HG03095 (cell line): ENCODE data around the gene FAM78A.
"Not testable (repeated sequence)": the region's sequence is repeated elsewhere in the genome, so short reads cannot be mapped to it uniquely, and the experiment has no call there.

Experiments
- ATAC-seq: cut with Tn5 transposase; IDR thresholded peaks from one replicate; pipeline ENCODE4 v1.9.1; 2021; ENCODE audit warnings: moderate library complexity; ENCODE audit not compliant: unreplicated experiment

FAM78A gene

DNA sequence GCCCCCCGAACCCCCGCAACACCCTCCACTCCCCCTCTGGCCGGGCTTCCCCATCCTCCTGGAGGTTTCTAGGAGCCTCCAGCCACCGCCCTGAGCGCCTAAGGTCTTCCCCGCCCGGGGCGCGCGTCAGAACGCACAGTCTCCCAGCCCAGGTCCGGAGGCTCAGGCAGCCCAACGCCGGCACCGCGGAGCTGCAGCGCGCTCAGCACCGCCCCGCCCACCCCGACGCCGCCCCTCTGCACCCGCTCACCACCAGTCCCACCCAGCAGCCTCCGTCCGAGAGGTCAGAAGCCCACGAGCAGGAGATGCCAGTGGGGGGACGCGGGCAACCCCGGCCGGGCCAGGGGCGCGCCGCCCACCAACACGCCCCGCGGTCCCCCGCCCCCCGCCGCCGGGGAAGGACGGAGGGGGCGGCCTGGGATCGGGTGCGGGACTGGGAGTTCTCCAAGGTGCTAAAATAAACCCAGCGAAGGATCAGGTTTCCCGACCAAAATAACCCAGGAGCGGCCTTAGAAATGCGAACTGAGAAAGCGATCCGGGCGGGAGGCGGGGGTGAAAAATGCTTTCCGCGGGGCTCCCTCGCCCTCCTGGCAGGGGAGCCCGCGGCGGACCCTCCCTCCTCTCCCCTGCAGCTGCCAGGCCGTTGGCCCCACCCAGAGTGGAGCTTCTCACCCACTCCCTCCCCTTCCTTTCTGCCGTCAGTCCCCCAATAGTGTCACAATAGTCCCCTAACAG is 6.5 kb upstream of the FAM78A start:
- ATAC-seq: no peak

DNA sequence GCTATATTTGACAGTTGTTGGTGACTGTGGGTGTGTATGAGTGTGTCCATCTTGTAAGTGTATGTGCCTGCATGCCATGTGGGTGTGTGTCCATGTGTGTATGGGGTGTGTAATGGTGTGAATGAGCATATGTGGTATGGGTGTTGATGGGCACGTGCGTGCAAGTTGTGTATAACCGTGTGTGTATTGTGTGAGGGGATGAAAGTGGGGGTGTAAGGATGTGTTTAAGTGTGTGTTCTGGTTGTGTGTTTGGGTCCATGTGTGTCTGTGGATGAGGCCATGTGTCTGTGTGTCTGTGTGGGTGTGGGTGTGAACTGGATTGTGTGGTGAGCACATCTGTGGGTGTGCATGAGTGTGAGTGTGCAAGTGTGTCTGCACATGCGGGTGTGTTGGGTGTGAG is 5.9 kb upstream of the FAM78A start:
- ATAC-seq: no peak

DNA sequence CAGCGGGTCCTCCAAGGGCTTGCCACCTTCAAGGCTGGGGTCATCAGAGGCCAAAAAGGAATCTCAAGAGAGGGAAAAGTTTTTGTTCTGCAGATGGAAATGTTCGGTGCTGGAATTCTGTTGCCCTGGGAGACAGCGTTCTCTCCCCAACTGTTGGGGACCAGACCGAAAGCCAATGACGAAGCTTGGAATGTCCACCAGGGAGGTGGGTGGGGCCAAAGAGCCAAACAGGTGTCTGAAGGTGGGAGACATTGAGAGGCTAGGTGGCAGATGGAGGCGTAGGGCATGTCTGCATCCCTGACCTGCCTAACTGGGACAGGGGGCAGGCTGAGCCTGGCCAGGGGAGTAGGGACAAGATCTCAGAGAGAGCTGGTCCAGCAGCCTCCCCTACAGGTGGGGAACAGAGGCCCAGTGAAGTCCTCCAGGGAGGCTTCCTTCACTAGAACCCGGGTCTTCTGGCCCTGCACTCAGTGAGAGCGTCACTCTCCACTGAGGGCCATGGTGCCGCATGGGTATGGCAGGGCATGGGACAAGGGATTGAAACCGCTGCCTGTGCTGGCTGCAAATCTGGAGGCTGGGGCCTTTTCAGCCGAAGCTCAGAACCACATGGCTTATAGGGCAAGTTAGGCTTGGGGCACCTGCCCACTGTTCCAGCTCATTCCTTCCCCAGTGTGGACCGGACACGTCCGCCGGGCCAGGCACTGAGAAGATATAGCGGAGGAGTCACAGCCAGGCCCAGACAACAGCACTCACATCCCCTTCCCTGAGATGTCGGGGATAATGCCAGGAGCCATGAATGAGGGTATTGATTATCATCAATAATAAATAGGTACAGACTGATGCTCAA is 5.0 kb upstream of the FAM78A start:
- ATAC-seq: no peak

DNA sequence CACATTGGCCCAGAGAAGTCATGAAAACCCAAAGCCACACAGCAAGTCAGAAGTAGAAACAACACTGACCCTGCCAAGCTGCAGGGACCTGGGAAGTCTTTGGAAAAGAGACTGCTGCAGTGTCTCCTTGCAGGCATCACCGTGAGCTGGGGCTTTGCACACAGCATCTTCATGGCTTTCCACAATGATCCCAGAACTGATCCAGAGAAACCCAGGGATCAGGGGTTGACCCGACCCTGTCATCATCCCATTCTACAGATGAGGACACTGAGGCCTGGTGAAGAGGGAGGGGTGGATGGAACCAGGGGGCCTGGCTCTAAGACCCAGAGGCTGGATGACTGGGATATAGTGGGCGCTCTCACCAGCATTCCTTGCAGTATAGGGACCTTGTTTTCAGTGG is 4.3 kb upstream of the FAM78A start:
- no peak for ATAC-seq

DNA sequence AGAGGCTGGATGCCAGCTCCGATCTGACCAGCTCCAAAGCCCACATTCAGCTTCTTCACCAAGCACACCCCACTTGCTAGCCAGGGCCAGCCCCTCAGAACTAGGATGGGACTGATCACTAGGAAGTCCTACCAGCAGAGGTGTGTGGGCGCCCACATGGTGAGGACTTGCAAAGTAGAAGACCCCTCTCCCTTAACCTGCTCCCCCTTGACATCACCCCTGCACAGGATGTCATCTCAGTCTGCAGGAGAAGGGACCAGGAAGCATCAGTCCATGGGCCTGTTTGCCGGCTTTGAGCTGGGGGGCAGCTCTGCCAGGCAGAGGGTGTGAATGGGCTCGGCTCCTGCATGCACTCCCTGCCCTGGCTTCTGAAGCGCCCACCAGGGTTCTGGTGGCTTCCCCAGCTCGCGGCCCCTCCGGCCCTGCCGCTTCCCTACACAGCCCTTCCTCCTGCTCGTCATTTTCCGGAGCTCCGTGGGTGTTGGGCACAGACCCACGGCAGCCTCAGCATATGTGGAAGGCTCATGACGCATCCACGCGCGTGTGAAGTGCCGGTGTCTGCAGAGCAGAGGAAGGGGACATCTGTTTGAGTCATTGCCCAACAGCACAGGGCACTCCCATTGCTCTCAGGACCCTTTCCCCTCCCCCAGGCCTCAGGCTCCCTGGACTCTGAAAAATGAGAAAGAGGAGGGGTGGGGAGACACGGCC is 3.7 kb upstream of the FAM78A start:
- no peak for ATAC-seq

DNA sequence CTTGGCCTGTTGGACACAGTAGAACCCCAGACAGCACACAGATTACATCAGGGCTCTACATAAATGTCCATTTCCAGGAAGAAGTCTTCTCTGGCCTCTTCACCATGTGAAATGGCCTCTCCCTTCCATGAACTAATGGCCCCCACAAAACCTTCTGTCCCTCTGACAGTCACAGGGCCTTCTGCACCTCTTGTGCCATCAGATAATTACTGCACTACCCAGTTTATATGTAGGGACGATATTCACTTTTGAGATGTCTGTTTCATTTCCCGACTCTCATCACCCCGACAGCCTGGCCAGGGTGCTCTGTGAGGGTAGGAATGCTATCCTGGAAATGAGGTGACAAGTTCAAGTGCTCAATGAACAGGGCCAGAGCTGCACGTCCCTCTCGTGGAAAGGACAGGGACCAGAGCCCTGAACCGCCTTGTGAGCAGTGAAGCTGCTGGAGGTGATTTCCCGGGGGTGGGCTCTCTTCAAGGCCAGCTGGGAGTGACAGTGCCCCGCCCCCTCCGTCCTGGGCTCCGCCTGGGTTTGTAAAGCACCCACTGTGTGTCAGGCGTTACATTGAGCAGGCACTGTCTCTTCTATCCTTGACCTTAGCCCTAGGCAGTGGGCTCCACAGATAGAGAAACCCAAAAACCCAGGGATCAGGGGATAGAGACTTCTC is 3.0 kb upstream of the FAM78A start:
- no peak for ATAC-seq

DNA sequence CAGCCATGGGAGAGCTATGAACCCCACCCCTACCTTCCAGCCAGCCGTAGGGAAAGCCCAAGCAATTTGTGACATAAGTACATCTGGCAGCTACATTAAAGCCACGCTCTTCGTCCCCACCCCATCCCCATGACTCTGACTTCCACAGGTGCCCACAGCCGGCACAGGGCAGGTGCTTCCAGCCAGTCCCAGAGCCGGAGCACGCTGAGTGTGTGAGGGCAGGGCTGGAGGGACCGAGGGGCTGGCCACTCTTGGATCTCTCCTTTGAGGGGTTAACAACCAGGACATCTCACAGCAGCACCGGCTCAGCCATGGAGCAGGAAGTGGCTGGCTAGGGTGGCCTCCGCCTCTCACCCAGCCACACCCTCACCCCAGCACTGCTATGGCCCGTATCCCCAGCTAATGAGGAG is 2.4 kb upstream of the FAM78A start:
- ATAC-seq: no peak

DNA sequence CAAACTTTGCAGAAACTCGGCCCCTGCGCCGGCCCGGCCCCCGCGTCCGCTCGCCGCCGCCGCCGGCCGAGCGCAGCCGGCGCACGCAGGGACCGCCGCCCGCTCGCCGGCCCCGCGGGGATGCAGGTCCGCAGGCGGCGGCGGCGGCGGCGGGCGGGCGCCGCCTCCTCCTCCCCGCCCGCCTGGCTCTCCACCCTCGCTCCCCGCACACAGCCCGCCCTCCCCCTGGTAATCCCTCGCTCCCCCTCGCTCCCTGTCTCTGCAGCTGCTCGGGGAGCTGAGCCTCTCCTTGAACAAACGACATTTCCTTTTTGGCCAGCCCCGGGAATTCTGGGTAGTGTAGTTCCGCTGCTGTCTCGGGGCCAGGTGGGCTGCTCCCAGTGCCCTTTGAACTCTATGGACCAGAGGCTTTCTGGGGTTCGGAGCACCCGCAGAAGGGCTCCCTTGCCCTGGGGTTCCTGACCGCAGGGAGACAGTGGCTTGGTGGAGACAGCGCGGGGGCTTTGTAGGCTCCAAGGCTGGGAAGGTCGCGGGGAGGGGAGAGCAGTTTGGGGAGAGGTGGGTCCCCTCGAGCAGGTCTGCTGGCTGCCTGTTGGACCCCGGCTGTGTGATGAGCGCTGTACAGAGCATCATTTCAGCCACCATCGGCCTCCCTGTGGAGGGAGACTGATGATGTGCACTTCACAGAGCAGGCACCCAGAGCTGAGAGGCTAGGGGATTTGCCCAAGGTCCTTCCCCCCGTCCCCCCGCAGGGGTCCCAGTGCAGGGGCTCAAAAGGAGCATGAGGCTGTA is 1.8 kb upstream of the FAM78A start:
- no peak for ATAC-seq

DNA sequence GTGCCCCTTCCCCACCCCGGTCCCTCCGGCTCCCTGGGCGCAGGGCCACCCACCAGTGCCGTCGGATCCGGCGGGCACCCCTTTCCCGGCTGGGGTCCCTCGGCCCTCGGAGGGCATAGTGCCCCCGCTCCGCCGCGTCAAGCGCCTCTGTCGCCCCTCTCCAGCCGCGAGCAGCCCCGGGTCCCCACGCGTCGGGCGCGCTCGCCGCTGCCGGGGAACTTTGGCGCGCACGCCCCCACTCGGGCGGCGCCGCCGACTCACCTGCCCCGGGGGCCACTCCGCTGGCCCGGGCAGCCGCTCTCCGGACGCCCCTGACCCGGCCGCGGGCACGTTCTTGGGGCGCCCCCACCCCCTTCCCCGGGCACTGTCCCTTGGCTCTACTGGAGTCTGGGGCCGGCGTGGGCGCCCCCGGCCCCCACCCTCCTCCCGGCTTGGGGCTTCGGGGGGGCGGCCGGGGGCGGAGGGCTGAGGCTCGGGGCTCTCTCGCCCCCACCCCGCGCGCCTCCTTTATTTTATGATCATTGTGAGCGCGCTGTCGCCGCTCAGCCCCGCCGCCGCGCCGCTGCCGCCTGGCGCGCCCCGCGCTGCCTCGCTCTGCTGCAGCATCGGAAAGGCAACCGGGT is 1.1 kb upstream of the FAM78A start:
- no peak for ATAC-seq

DNA sequence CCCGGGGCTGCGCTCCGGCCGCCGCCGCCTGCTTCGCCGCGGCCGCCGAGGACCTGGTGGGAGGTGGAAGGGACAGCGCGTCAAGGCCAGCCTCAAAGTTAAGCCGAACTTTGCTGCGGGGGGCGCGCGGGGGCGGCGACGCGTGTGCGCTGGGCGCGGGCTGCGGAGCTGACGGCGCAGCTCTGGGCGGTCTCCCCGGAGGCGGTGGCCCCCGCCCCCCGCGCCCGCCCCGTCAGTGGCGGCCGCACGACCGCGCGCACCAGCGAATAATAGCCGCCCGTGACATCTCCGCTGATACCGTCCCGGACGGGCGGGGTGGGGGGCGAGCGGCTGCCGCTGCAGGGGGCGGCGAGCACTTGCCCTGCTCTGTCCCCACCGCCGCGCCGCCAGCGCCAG is 579 bp upstream of the FAM78A start:
- no peak for ATAC-seq

DNA sequence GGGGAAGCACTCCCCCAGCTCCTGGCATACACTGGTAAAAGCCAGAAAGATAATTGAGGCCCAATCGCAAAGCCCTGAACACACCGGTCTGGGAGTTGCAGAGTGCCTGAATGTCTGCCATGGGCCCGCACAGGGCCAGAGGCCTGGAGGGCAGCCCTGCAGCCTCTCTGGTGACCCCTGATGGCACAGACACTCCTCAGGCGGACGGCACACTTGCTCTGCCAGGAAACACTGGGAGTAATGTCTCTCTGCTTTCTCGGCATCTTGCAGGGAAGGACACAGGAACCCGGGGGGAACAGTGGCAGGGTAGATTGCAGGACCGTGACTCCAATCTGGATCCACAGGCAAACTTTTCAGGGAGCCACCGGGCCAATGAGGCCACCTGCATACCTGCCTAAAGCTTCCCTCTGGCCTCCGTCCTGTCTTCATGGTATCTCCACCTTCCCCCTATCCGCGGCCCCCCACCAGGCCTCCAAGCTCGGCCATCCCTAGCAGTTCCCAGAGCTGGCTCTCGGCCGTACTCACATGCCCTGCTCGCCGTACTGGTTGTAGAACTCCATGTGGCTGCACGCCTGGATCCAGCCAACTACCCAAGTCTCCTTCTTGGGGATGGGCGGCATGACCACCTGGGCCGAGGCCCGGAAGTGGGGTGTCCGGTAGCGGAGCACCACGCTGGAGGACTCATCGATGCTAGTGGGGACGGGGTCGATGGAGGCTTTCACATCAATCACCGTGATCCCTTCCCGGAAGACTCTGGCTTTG is 797 bp downstream of the FAM78A start:
- ATAC-seq: no peak

DNA sequence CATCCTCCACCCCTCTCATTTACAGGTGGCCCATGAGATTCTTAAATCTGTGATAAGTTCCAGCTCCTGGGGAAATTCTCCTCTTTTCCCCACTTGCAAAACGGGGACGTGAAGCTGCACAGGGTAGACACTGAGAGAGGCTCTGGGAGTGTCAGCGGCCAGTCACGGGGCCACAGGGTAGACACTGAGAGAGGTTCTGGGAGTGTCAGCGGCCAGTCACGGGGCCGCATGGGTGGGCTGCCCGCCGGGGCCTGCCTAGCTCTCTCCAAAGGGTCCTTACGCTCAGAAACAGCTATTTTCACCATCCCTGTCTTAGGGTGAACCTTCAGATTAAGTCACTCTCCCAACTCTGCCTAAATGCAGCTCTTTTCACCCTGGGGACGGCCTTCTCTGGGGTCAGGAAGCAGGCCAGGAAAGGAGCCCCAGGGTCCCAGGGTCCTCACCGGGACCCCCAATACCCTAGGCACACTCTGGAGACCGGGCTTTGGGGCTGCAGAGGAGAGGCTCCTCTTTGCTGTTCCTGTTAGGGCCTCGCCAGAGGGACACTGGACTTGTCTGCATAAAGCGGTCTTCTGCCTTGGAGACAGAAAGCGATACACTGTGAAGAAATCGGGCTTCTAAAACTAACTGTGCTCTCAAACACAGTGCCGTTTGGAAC is 1.5 kb downstream of the FAM78A start:
- ATAC-seq: peak; percentile 26

DNA sequence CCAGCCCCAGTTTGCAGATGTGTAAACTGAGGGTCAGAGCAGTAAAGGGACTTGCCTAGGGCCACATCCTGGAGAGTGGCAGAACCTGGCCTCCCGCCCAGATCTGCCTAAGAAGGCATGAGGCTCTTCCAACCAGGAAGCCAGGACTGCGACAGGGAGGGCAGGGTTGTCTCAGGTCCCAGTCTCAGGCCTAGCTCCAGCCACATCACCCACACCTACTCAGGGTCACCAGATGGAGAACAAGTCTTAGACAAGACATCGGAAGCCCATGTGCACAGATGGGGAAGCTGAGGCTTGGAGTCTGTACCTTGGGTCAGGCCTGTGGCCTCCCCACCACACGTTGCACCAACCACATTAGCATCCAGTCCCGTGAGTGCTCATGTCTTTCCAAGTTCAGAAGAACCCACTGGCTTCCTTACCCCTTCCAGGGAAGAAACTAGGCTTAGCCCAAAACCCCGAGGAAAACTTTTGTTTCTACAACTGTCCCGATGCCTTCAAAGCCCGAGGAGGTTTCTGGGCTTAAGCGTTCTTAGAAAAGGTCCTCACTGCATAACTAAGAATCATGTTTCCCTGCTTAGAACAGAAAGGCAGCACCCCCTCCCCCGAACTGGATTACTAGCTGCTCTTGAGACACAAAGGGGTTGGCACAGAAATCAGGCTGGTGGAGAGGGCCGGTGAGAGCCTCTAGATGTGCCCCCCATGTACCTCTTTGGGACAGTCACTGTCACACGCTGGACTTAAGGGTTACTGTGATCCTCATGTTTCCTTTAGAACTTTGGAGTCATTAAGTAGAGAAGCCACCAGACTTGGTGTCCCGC is 2.2 kb downstream of the FAM78A start:
- ATAC-seq: no peak

DNA sequence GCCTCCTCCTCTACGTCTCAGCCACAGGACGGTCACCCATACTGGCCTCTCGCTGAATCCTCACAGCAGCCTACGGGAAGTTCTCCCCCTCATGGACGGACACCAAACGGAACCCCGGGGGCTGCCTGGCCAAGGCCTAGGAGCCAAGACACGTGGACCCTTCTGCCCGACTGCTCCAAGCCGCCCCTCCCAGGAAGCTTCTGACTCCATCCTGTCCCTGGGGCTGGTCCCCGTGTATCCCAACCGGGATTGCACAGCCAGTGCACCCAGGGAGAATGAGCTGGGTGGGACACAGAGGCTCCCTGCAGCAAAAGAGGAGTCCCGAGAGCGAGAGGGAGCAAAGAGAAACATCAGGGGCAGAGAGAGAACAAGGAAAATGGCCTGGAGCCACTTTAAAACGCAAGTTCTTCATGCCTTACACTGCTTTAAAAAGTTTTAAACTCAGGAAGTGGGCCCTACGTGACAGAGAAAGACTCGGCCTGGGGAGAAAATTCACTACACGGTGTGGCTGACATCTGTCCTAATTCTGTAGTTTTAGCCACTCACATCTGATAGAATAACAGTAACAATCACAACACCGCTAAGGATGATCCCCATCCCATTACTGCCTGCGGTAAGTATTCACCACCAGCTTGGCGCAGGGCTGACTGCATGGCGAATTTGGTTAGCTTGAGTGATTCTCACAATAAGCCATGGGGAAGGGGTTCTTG is 3.0 kb downstream of the FAM78A start:
- ATAC-seq: no peak

DNA sequence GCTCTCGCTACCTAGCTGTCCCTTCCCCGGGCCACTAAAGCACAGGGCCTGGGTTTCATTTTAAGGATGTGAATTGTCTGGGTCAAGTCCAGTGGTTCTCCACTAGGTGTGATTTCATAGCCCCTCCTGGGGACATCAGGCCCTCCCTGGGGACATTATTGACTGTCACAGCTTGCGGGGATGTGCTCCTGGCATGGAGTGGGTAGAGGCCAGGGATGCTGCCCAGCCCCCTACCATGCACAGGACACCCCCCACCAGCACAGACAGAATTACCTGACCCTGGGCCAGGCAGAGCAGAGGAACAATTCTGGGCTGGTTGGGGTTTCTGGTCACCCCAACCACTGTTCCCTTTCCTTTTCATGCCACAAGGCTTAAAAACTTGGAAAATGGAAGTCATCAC is 4.1 kb downstream of the FAM78A start:
- ATAC-seq: no peak

DNA sequence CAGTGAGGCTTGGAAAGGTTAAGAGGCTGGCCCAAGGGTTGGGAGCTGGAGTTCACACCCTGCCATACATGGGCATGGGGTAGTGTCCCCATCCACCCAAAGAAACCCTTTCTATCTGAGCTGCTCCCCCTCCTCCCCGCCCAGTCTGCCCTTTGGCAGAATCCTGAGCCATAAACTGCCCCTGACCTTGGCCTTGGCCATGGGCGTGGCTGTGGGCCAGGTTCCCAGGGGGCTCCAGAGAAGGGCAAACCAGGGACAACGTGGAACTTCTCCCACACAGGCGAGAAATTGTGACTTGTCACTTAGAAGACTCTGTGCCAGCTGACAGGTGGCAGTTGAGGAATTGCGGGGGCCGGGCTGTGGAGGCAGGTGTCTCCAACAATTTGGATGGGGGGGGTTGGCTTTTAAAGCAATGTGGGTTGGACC is 4.8 kb downstream of the FAM78A start:
- ATAC-seq: no peak

DNA sequence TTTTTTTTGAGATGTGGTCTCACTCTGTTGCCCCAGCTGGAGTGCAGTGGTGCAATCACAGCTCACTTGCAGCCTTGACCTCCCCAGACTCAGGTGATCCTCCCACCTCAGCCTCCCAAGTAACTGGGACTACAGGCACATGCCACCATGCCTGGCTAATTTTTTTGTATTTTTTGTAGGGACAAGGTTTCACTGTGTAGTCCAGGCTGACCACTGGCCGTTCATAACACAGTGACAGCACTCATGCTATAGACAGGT is 5.4 kb downstream of the FAM78A start:
- not testable (repeated sequence) for ATAC-seq
